Right ventricle myocardium inferior (tissue), 1 donor: ENCODE measurements around the gene AFDN. TPM values are rescaled to one million over a fixed set of nuclear protein-coding genes. Genes with fewer than 3 reads are reported as not detected.

Source experiments
- ATAC-seq: fragments of 200-7000 bp; cut with Tn5 transposase; one replicate; pipeline ENCODE4 v1.9.1; 2020; ENCODE audit warnings: mild to moderate bottlenecking, moderate library complexity
- DNase-seq: peaks from one replicate; pipeline ENCODE4 v3.0.0; 2021; ENCODE audit errors: missing footprints
- intact Hi-C: fragments of 100-400 bp; cut with DNase I; formaldehyde crosslinking; loops from one replicate; pipeline ENCODE4 v1.11.0; 2022
- total RNA-seq: library from RNA; stranded (reverse); fragmentation: NEBNext Ultra II Directional; extraction: Animal tissue kit (Norgen Biotek cat#: 25700); gene quantifications from one replicate; pipeline ENCODE4 v1.2.1, GENCODE V29; 2021
- donor health status: DM: no; HTN: yes; CAD: no; lungs with severe emphysema.

Gene AFDN
- total RNA-seq, 1 donor from 2014 or later, result 58.5 TPM

GRCh38 chr6:167927246-167927645, 100.5 kb downstream of the AFDN start:
- intact Hi-C loops, result no loop called here
- ATAC-seq (no peak), DNase-seq (no peak)

GRCh38 chr6:167928111-167928510, 101.4 kb downstream of the AFDN start:
- ATAC-seq (no peak), DNase-seq (no peak)
- intact Hi-C loops, result no loop called here

GRCh38 chr6:167930295-167930694, 103.6 kb downstream of the AFDN start:
- intact Hi-C loops, result no loop called here
- DNase-seq, result no peak
- peak; percentile 27 for ATAC-seq

GRCh38 chr6:167932468-167933276, 106.0 kb downstream of the AFDN start:
- no peak for ATAC-seq
- no peak for DNase-seq
- intact Hi-C loops, result no loop called here

GRCh38 chr6:167933290-167933689, 106.6 kb downstream of the AFDN start:
- intact Hi-C loops, result no loop called here
- DNase-seq, result no peak
- ATAC-seq, result no peak

GRCh38 chr6:167933847-167934246, 107.1 kb downstream of the AFDN start:
- intact Hi-C loops, result loop anchor here (2.0 kb wide), 1 partner anchor 103 kb away; no protein-coding TSS in a partner anchor
- ATAC-seq, result no peak
- DNase-seq, result no peak

GRCh38 chr6:167934426-167934864, 107.7 kb downstream of the AFDN start:
- intact Hi-C loops, result loop anchor here (2.0 kb wide), 1 partner anchor 102 kb away; no protein-coding TSS in a partner anchor
- ATAC-seq (no peak), DNase-seq (no peak)

- ATAC-seq, result no peak
- intact Hi-C loops, result no loop called here
- no peak for DNase-seq
Observed at GRCh38 chr6:167936051-167936450, 109.3 kb downstream of the AFDN start.

GRCh38 chr6:167937301-167937700, 110.6 kb downstream of the AFDN start:
- intact Hi-C loops, result no loop called here
- DNase-seq (no peak), ATAC-seq (no peak)

- ATAC-seq, result no peak
- DNase-seq, result no peak
- intact Hi-C loops, result no loop called here
Observed at GRCh38 chr6:167937948-167938911, 111.5 kb downstream of the AFDN start.

- no peak for ATAC-seq
- DNase-seq, result no peak
- intact Hi-C loops, result no loop called here
Observed at GRCh38 chr6:167941822-167942221, 115.1 kb downstream of the AFDN start.

- no peak for DNase-seq
- ATAC-seq, result no peak
- intact Hi-C loops, result no loop called here
Observed at GRCh38 chr6:167944130-167944529, 117.4 kb downstream of the AFDN start.

GRCh38 chr6:167946007-167946406, 119.3 kb downstream of the AFDN start:
- DNase-seq, result no peak
- intact Hi-C loops, result no loop called here
- no peak for ATAC-seq

- DNase-seq (no peak), ATAC-seq (no peak)
- intact Hi-C loops, result no loop called here
Observed at GRCh38 chr6:167946604-167947003, 119.9 kb downstream of the AFDN start.

- intact Hi-C loops, result no loop called here
- ATAC-seq (no peak), DNase-seq (no peak)
Observed at GRCh38 chr6:167947716-167948115, 121.0 kb downstream of the AFDN start.

GRCh38 chr6:167948716-167949115, 122.0 kb downstream of the AFDN start:
- no peak for ATAC-seq
- no peak for DNase-seq
- intact Hi-C loops, result no loop called here

GRCh38 chr6:167949121-167949684, 122.5 kb downstream of the AFDN start:
- intact Hi-C loops, result no loop called here
- no peak for DNase-seq
- no peak for ATAC-seq

GRCh38 chr6:167951781-167952511, 125.2 kb downstream of the AFDN start:
- intact Hi-C loops, result no loop called here
- DNase-seq (no peak), ATAC-seq (no peak)

- no peak for DNase-seq
- intact Hi-C loops, result no loop called here
- ATAC-seq, result no peak
Observed at GRCh38 chr6:167952512-167952859, 125.8 kb downstream of the AFDN start.
